ENCODE measurements around the gene TAS2R16. TPM values are rescaled to one million over a fixed set of nuclear protein-coding genes. Genes with fewer than 3 reads are reported as not detected.

The TAS2R16 gene
- not detected for polyA plus RNA-seq (ENCODE audit: insufficient read length)

- DNase-seq: no peak
These were observed at the start of gene TAS2R16 for GRCh38 chr7:122995600-122995999. TSS of gene TAS2R16 (minus strand) at chr7:122995700. CDS start at chr7:122995634, 66 bp downstream.

- no peak for DNase-seq
These were observed 48.1 kb upstream of the TAS2R16 start for GRCh38 chr7:123043642-123044041.

- DNase-seq: no peak
These were observed 45.6 kb upstream of the TAS2R16 start for GRCh38 chr7:123041101-123041500.

GRCh38 chr7:123039269-123039668, 43.8 kb upstream of the TAS2R16 start:
- no peak for DNase-seq

- DNase-seq: no peak
These were observed 38.6 kb upstream of the TAS2R16 start for GRCh38 chr7:123034106-123034505.

- no peak for DNase-seq
These were observed 35.1 kb upstream of the TAS2R16 start for GRCh38 chr7:123030631-123031030.

- DNase-seq: no peak
These were observed 32.8 kb upstream of the TAS2R16 start for GRCh38 chr7:123028339-123028738.

GRCh38 chr7:123026251-123026650, 30.8 kb upstream of the TAS2R16 start:
- DNase-seq: no peak

- DNase-seq: no peak
These were observed 29.7 kb upstream of the TAS2R16 start for GRCh38 chr7:123024989-123025758.

GRCh38 chr7:123023126-123023525, 27.6 kb upstream of the TAS2R16 start:
- no peak for DNase-seq

- no peak for DNase-seq
These were observed 27.1 kb upstream of the TAS2R16 start for GRCh38 chr7:123022576-123022975.

- DNase-seq: no peak
These were observed 16.9 kb upstream of the TAS2R16 start for GRCh38 chr7:123012435-123012834.

- no peak for DNase-seq
These were observed 16.4 kb upstream of the TAS2R16 start for GRCh38 chr7:123011766-123012369.

- no peak for DNase-seq
These were observed 9.4 kb upstream of the TAS2R16 start for GRCh38 chr7:123004931-123005330.

GRCh38 chr7:123003539-123004126, 8.1 kb upstream of the TAS2R16 start:
- DNase-seq: no peak

- DNase-seq: no peak
These were observed 5.9 kb downstream of the TAS2R16 start for GRCh38 chr7:122989577-122989976.

- no peak for DNase-seq
These were observed 6.5 kb downstream of the TAS2R16 start for GRCh38 chr7:122989041-122989440.

- no peak for DNase-seq
These were observed 7.2 kb downstream of the TAS2R16 start for GRCh38 chr7:122988333-122988732.

- no peak for DNase-seq
These were observed 8.0 kb downstream of the TAS2R16 start for GRCh38 chr7:122987463-122987862.

- DNase-seq: no peak
These were observed 11.5 kb downstream of the TAS2R16 start for GRCh38 chr7:122984021-122984420.

- no peak for DNase-seq
These were observed 12.2 kb downstream of the TAS2R16 start for GRCh38 chr7:122983261-122983660.

- no peak for DNase-seq
These were observed 20.2 kb downstream of the TAS2R16 start for GRCh38 chr7:122975341-122975740.

- no peak for DNase-seq
These were observed 21.3 kb downstream of the TAS2R16 start for GRCh38 chr7:122974229-122974628.

- no peak for DNase-seq
These were observed 23.4 kb downstream of the TAS2R16 start for GRCh38 chr7:122972056-122972455.

All from hindlimb muscle (tissue), 1 donor.